ENCODE data around the gene AGXT. TPM values are rescaled to one million over a fixed set of nuclear protein-coding genes. Genes with fewer than 3 reads are reported as not detected.

AGXT gene
- total RNA-seq, 4 donors from 2014 or later: not detected

DNA sequence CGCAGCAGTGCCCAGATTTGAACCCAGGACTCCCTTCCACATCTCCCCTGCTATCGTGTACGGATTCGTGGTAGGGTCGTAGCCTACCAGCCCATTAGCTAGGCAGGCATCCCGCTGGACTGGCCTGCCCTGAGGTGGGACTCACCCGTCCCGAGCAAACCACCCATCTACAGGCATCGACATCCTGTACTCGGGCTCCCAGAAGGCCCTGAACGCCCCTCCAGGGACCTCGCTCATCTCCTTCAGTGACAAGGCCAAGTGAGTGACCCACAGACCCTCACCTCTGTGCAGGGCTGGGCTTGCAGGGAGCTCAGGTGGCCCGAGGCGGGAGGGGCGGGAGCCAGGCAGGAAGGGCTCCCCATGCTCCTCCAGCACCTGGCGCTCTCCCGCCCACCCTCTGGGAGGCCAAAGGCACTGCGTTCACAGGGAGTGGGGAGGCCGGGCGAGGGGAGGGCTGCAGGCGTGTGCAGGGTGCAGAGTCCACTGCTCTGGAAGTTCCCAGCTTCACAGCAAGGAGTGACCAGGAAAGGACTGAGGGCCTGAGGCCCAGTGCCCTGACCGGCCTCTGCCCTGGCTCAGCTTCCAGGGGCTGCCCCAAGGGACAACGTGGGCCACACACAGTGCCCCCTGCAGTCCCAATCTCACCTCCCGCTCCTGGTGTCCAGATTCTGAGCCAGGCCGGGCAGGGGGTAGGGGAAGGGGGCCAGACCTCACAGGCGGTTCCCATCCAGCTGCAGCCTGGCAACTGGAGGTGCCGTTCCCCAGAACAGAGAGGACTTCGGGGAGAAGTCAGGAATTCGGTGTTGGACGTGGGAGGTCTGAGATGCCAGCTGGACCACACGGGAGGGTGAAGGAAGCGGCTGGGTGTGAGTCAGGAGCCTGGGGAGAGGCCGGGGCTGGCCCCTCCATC lies 5.4 kb downstream of the AGXT start:
- Histone ChIP-seq H3K4me3 (no peak overlapping the region), H3K36me3 (no peaks in the 10 kb centered on the region), H3K4me1 (no peaks in the 10 kb centered on the region), H3K9me3 (no peaks in the 10 kb centered on the region), H3K27me3 (peaks cover 26% of the 10 kb centered on the region), H3K27ac (no peak overlapping the region)
- TF ChIP-seq POLR2A (IDR thresholded peaks at IDR 0.05) (no peak), POLR2AphosphoS5 (IDR thresholded peaks at IDR 0.05) (no peak), EP300 (IDR thresholded peaks at IDR 0.05) (no peak)
- TF ChIP-seq, protein P1, sequence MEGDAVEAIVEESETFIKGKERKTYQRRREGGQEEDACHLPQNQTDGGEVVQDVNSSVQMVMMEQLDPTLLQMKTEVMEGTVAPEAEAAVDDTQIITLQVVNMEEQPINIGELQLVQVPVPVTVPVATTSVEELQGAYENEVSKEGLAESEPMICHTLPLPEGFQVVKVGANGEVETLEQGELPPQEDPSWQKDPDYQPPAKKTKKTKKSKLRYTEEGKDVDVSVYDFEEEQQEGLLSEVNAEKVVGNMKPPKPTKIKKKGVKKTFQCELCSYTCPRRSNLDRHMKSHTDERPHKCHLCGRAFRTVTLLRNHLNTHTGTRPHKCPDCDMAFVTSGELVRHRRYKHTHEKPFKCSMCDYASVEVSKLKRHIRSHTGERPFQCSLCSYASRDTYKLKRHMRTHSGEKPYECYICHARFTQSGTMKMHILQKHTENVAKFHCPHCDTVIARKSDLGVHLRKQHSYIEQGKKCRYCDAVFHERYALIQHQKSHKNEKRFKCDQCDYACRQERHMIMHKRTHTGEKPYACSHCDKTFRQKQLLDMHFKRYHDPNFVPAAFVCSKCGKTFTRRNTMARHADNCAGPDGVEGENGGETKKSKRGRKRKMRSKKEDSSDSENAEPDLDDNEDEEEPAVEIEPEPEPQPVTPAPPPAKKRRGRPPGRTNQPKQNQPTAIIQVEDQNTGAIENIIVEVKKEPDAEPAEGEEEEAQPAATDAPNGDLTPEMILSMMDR (IDR thresholded peaks at IDR 0.05): no peak
- ATAC-seq: no peak
- WGBS, 2 donors (ENCODE audit: low coverage in 1 of 2): 60% methylated on average over 2 of the region's 33 CpGs; no CpG with 5 or more reads in 1 of the 2 donors

DNA sequence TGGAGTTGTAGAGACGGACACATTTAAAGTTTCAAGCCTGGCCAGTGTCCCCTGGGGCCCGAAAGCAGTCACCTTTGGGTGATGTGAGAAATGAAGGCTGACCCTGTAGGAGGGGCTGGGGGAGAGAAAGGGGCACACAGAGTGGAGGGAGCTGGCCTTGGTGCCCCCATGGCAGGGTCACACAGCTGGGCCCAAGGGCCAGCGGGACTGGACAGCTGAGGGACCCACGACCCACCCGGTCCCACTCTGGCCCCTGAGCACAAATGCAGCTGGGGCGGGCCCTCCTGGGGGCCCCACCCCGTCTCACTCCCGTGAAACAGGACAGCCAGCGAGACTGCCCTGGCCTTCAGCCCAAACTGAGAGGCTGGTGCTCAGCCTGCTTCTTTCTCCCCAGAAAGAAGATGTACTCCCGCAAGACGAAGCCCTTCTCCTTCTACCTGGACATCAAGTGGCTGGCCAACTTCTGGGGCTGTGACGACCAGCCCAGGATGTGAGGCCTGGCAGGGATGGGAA lies 6.1 kb downstream of the AGXT start:
- no peaks in the 10 kb centered on the region for H3K9me3 ChIP-seq
- H3K4me1 ChIP-seq: no peaks in the 10 kb centered on the region
- WGBS, 2 donors (ENCODE audit: low coverage in 1 of 2): 80 to 100% methylated on average over 1 of the region's 12 CpGs
- no peak overlapping the region for H3K27ac ChIP-seq
- no peak overlapping the region for H3K4me3 ChIP-seq
- H3K27me3 ChIP-seq: peaks cover 19% of the 10 kb centered on the region
- TF ChIP-seq, protein P1 (IDR thresholded peaks at IDR 0.05): no peak
- no peak for TF ChIP-seq EP300 (IDR thresholded peaks at IDR 0.05)
- no peak for TF ChIP-seq POLR2A (IDR thresholded peaks at IDR 0.05)
- no peak for TF ChIP-seq POLR2AphosphoS5 (IDR thresholded peaks at IDR 0.05)
- no peak for ATAC-seq
- H3K36me3 ChIP-seq: no peaks in the 10 kb centered on the region

DNA sequence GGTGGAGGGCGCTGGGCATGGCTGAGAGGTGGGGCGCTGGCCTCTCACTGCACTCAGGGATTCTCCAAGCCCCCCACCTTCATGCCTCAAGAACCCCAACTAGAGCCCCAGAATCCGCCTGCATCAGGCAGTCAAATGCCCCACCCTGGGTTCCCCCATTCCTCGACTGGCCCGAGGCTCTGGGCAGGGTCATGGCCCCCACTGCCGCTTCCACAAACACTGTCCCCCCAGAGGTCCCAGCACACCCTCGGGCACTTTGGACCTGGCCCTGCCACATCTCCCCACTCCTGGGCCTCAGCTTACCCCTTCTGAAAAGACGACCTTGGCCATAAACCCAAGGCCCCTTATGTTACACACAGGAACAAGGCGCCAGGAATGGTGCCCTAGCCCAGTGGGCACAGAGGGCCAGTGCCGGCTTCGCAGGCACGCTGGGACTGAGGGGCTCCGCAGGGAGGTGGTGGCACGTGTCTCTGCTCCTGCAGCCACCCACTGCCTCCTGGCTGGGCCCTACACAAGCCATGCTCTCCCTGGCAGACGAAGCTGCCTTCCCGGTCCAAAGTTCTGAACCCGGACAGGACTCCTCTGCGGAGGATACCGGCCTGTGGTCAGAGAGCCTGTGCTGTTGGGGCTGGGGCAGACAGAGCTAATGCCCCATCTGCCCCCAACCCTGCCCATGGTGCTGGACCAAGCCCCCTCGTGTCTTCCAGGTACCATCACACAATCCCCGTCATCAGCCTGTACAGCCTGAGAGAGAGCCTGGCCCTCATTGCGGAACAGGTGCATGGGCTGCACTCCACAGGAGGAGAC lies 6.8 kb downstream of the AGXT start:
- no peak overlapping the region for H3K4me3 ChIP-seq
- no peaks in the 10 kb centered on the region for H3K36me3 ChIP-seq
- ATAC-seq: no peak
- 88 to 100% methylated on average over 1 to 4 of the region's 22 CpGs for WGBS, 2 donors (ENCODE audit: low coverage in 1 of 2)
- no peaks in the 10 kb centered on the region for H3K4me1 ChIP-seq
- H3K27ac ChIP-seq: no peak overlapping the region
- no peaks in the 10 kb centered on the region for H3K9me3 ChIP-seq
- no peak for TF ChIP-seq POLR2A (IDR thresholded peaks at IDR 0.05)
- TF ChIP-seq POLR2AphosphoS5 (IDR thresholded peaks at IDR 0.05): no peak
- H3K27me3 ChIP-seq: peaks cover 14% of the 10 kb centered on the region

DNA sequence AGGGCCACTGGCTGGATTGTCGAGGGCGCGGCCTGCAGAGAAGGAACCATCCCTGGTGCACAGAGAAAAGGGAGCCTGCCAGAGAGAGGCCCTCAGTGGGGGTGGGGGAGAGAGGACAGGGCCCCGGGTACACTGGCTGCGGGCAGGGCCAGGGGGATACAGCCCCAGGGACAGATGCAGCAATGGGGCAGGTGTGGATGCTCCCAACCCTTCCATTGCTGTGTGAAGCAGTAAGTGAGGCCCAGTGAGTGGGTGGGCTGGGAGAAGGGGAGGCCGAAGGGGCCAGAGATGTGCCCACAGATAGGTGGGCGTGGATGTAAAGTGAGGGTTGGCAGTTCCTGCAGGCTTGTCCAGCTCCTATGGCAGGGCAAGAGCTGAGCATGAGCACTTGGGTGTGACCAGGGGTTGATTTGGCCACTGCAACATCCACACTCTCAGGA lies 7.4 kb downstream of the AGXT start:
- no peak overlapping the region for H3K4me3 ChIP-seq
- no peaks in the 10 kb centered on the region for H3K4me1 ChIP-seq
- ATAC-seq: no peak
- TF ChIP-seq, protein P1 (IDR thresholded peaks at IDR 0.05): no peak
- TF ChIP-seq POLR2AphosphoS5 (IDR thresholded peaks at IDR 0.05) (no peak), EP300 (IDR thresholded peaks at IDR 0.05) (no peak), POLR2A (IDR thresholded peaks at IDR 0.05) (no peak)
- H3K36me3 ChIP-seq: no peaks in the 10 kb centered on the region
- no peak overlapping the region for H3K27ac ChIP-seq
- peaks cover 7% of the 10 kb centered on the region for H3K27me3 ChIP-seq
- no peaks in the 10 kb centered on the region for H3K9me3 ChIP-seq
- WGBS, 2 donors (ENCODE audit: low coverage in 1 of 2): 61 to 89% methylated on average over 2 to 4 of the region's 7 CpGs
